Measurements from ENCODE around the gene SLC22A6.

The SLC22A6 gene

GRCh38 chr11:62984451-62984991, at the start of gene SLC22A6:
SLC22A6 (minus strand) TSS chr11:62984967; CDS start chr11:62984690, 277 bp downstream.
- DNase-seq (ENCODE audit: low spot score), result no peak
- TF ChIP-seq CTCF (IDR thresholded peaks at IDR 0.05; ENCODE audit: extremely low read depth, missing control alignments), result no peak

- TF ChIP-seq CTCF (IDR thresholded peaks at IDR 0.05; ENCODE audit: extremely low read depth, missing control alignments), result no peak
- no peak for DNase-seq (ENCODE audit: low spot score)
These were observed 47.7 kb upstream of the SLC22A6 start for GRCh38 chr11:63032457-63032856.

- peak; percentile 97 for TF ChIP-seq CTCF (IDR thresholded peaks at IDR 0.05; ENCODE audit: extremely low read depth, missing control alignments)
- peak; percentile 81 for DNase-seq (ENCODE audit: low spot score)
These were observed 39.3 kb upstream of the SLC22A6 start for GRCh38 chr11:63023841-63024648.

- no peak for TF ChIP-seq CTCF (IDR thresholded peaks at IDR 0.05; ENCODE audit: extremely low read depth, missing control alignments)
- DNase-seq (ENCODE audit: low spot score), result no peak
These were observed 38.6 kb upstream of the SLC22A6 start for GRCh38 chr11:63023222-63023814.

- no peak for TF ChIP-seq CTCF (IDR thresholded peaks at IDR 0.05; ENCODE audit: extremely low read depth, missing control alignments)
- DNase-seq (ENCODE audit: low spot score), result no peak
These were observed 37.7 kb upstream of the SLC22A6 start for GRCh38 chr11:63022441-63022840.

GRCh38 chr11:63020671-63021291, 36.0 kb upstream of the SLC22A6 start:
- DNase-seq (ENCODE audit: low spot score), result no peak

More at GRCh38 chr11:63020671-63021291, 36.0 kb upstream of the SLC22A6 start:
- TF ChIP-seq CTCF (IDR thresholded peaks at IDR 0.05; ENCODE audit: extremely low read depth, missing control alignments), result peak; percentile 53
